SU-DHL-6 (cell line): ENCODE measurements around the gene POLR2A.

Experiments
- CTCF ChIP-seq: fragments of 200-600 bp; sonication (generic); IDR thresholded peaks from one replicate; pipeline ENCODE4 v1.5.1; 2017; ENCODE audit warnings: antibody characterized with exemption, mild to moderate bottlenecking, low read length, moderate library complexity; ENCODE audit not compliant: insufficient read depth, poor library complexity, severe bottlenecking
- EZH2phosphoT487 ChIP-seq: fragments of 200-600 bp; sonication (generic), shearing (Covaris generic); conservative IDR thresholded peaks from 2 replicates; pipeline ENCODE4 v1.6.1; 2018; ENCODE audit warnings: mild to moderate bottlenecking, antibody characterized with exemption, low read length, moderate library complexity, mixed read lengths

- TF ChIP-seq CTCF = no peak
- TF ChIP-seq EZH2phosphoT487 = no peak
Observed at GRCh38 chr17:7502171-7502847, 18.1 kb downstream of the POLR2A start.
